Stimulated activated CD8-positive, alpha-beta memory T cell treated with anti-CD3 and anti-CD28 coated beads, Interleukin-4, amount 100 ng/mL, for 1 hour (primary cell): ENCODE results near the gene SUSD1.

ENCODE experiments used
- DNase-seq, 2 donors: peaks; one replicate each; pipeline ENCODE4 v3.0.0-alpha.2; 2020; ENCODE audit warnings: low read depth in 2 of 2, low spot score in 1 of 2

The SUSD1 gene

GRCh38 chr9:112017878-112018277 lies 157.2 kb downstream of the SUSD1 start:
- DNase-seq = no peak

GRCh38 chr9:112015736-112016135 lies 159.4 kb downstream of the SUSD1 start:
- no peak for DNase-seq

- DNase-seq = no peak
These were observed 159.9 kb downstream of the SUSD1 start for GRCh38 chr9:112015149-112015548.

GRCh38 chr9:112013266-112013665 lies 161.8 kb downstream of the SUSD1 start:
- DNase-seq = no peak

- no peak for DNase-seq
These were observed 162.8 kb downstream of the SUSD1 start for GRCh38 chr9:112012026-112012902.

GRCh38 chr9:112011051-112011620 lies 164.0 kb downstream of the SUSD1 start:
- DNase-seq = no peak

GRCh38 chr9:112010537-112010936 lies 164.6 kb downstream of the SUSD1 start:
- DNase-seq = no peak

GRCh38 chr9:112009656-112010055 lies 165.4 kb downstream of the SUSD1 start:
- no peak for DNase-seq

GRCh38 chr9:112007575-112008240 lies 167.4 kb downstream of the SUSD1 start:
- DNase-seq = no peak

- DNase-seq = no peak
These were observed 168.6 kb downstream of the SUSD1 start for GRCh38 chr9:112006361-112007020.

- no peak for DNase-seq
These were observed 169.2 kb downstream of the SUSD1 start for GRCh38 chr9:112005939-112006338.

- DNase-seq = no peak
These were observed 171.6 kb downstream of the SUSD1 start for GRCh38 chr9:112003538-112003937.

- DNase-seq = no peak
These were observed 172.1 kb downstream of the SUSD1 start for GRCh38 chr9:112002847-112003457.

- no peak for DNase-seq
These were observed 172.8 kb downstream of the SUSD1 start for GRCh38 chr9:112002131-112002846.

GRCh38 chr9:112000743-112001142 lies 174.4 kb downstream of the SUSD1 start:
- no peak for DNase-seq

GRCh38 chr9:111999319-111999718 lies 175.8 kb downstream of the SUSD1 start:
- DNase-seq = no peak

GRCh38 chr9:111997831-111998230 lies 177.3 kb downstream of the SUSD1 start:
- no peak for DNase-seq

- no peak for DNase-seq
These were observed 180.2 kb downstream of the SUSD1 start for GRCh38 chr9:111994831-111995458.

GRCh38 chr9:111993319-111993718 lies 181.8 kb downstream of the SUSD1 start:
- DNase-seq = no peak

- DNase-seq = no peak
These were observed 182.6 kb downstream of the SUSD1 start for GRCh38 chr9:111992523-111992922.
